Hepatocyte (in vitro differentiated cells): ENCODE measurements around the gene DUSP28. TPM values are rescaled to one million over a fixed set of nuclear protein-coding genes. Genes with fewer than 3 reads are reported as not detected.

Experiments
- DNase-seq: peaks from one replicate; pipeline ENCODE4 v3.0.0-alpha.2; 2016; ENCODE audit warnings: low spot score
- H2AFZ ChIP-seq: fragments of 200-600 bp; sonication (generic); 2 replicates; pipeline ENCODE4 v1.6.0; 2016; ENCODE audit warnings: antibody characterized with exemption, mild to moderate bottlenecking
- H3K27ac ChIP-seq: fragments of 200-600 bp; sonication (generic); 2 replicates; pipeline ENCODE4 v1.5.1; 2016; ENCODE audit warnings: mild to moderate bottlenecking
- H3K27me3 ChIP-seq: fragments of 200-600 bp; sonication (generic); 2 replicates; pipeline ENCODE4 v1.6.1; 2016
- H3K36me3 ChIP-seq: fragments of 200-600 bp; sonication (generic); replicated peaks from 2 replicates; pipeline ENCODE4 v1.5.1; 2016; ENCODE audit warnings: low read depth; ENCODE audit not compliant: insufficient read depth
- H3K4me1 ChIP-seq: fragments of 200-600 bp; sonication (generic); 2 replicates; pipeline ENCODE4 v1.5.1; 2016; ENCODE audit warnings: mild to moderate bottlenecking, moderate library complexity; ENCODE audit not compliant: insufficient read depth
- H3K4me2 ChIP-seq: fragments of 200-600 bp; sonication (generic); 2 replicates; pipeline ENCODE4 v1.6.0; 2016
- H3K4me3 ChIP-seq: fragments of 200-600 bp; sonication (generic); 2 replicates; pipeline ENCODE4 v1.5.1; 2016; ENCODE audit warnings: mild to moderate bottlenecking
- H3K79me2 ChIP-seq: fragments of 200-600 bp; sonication (generic); 2 replicates; pipeline ENCODE4 v1.6.0; 2017; ENCODE audit warnings: mild to moderate bottlenecking
- H3K9me2 ChIP-seq: fragments of 200-600 bp; sonication (generic); replicated peaks from 2 replicates; pipeline ENCODE4 v1.6.0; 2017; ENCODE audit warnings: mild to moderate bottlenecking; ENCODE audit not compliant: insufficient read depth
- H3K9me3 ChIP-seq: fragments of 200-600 bp; sonication (generic); 2 replicates; pipeline ENCODE4 v1.5.1; 2016; ENCODE audit warnings: low read depth, mild to moderate bottlenecking
- H4K20me1 ChIP-seq: fragments of 200-600 bp; sonication (generic); 2 replicates; pipeline ENCODE4 v1.6.0; 2016; ENCODE audit warnings: mild to moderate bottlenecking; ENCODE audit not compliant: insufficient read depth, poor library complexity, severe bottlenecking
- EZH2 ChIP-seq: fragments of 200-600 bp; sonication (generic); IDR thresholded peaks from 2 replicates; pipeline ENCODE4 v1.6.1; 2016; ENCODE audit warnings: antibody characterized with exemption, mild to moderate bottlenecking, borderline replicate concordance
- EZH2phosphoT487 ChIP-seq: fragments of 200-600 bp; sonication (generic); IDR thresholded peaks from one replicate; pipeline ENCODE4 v1.6.1; 2018; ENCODE audit warnings: antibody characterized with exemption, mild to moderate bottlenecking, low read depth, moderate library complexity; ENCODE audit not compliant: unreplicated experiment, severe bottlenecking
- WGBS: methylation state at CpG from one replicate; pipeline ENCODE4 v1.1.6; 2016; ENCODE audit warnings: low lambda C conversion rate; ENCODE audit errors: missing lambda C conversion rate; 5-methylcytosine and 5-hydroxymethylcytosine counted together
- polyA plus RNA-seq: library from polyadenylated mRNA; unstranded; fragments of >200 nt; fragmentation: Nextera tagmentation; extraction: Ambion mirVana; gene quantifications from 2 replicates; pipeline ENCODE4 v1.2.1, GENCODE V29; 2016
- total RNA-seq: library from RNA; depleted of rRNA; stranded (reverse); fragments of >200 nt; gene quantifications from 2 replicates; pipeline ENCODE4 v1.2.3, GENCODE V29; 2014
- TF ChIP-seq, protein P1 (sequence below): fragments of 200-600 bp; sonication (generic); IDR thresholded peaks from 2 replicates; pipeline ENCODE4 v1.5.1; 2016; ENCODE audit warnings: antibody characterized with exemption, mild to moderate bottlenecking; ENCODE audit not compliant: poor library complexity

The DUSP28 gene
- total and polyA plus RNA-seq, 2 experiments from 2014 or later = 4.6 to 6.8 TPM

- Histone ChIP-seq H3K4me3 (no peak overlapping the region), H2AFZ (no peak overlapping the region), H3K27me3 (no peaks in the 10 kb centered on the region), H3K79me2 (peaks cover 20% of the 10 kb centered on the region), H3K9me2 (no peaks in the 10 kb centered on the region), H3K4me2 (no peak overlapping the region), H3K27ac (no peak overlapping the region), H3K36me3 (no peaks in the 10 kb centered on the region), H3K9me3 (peaks cover 3% of the 10 kb centered on the region), H4K20me1 (no peaks in the 10 kb centered on the region), H3K4me1 (no peaks in the 10 kb centered on the region)
- WGBS = 0% methylated on average over 1 of the region's 1 CpG
- DNase-seq = no peak
- TF ChIP-seq EZH2phosphoT487 = no peak
- TF ChIP-seq, protein P1, sequence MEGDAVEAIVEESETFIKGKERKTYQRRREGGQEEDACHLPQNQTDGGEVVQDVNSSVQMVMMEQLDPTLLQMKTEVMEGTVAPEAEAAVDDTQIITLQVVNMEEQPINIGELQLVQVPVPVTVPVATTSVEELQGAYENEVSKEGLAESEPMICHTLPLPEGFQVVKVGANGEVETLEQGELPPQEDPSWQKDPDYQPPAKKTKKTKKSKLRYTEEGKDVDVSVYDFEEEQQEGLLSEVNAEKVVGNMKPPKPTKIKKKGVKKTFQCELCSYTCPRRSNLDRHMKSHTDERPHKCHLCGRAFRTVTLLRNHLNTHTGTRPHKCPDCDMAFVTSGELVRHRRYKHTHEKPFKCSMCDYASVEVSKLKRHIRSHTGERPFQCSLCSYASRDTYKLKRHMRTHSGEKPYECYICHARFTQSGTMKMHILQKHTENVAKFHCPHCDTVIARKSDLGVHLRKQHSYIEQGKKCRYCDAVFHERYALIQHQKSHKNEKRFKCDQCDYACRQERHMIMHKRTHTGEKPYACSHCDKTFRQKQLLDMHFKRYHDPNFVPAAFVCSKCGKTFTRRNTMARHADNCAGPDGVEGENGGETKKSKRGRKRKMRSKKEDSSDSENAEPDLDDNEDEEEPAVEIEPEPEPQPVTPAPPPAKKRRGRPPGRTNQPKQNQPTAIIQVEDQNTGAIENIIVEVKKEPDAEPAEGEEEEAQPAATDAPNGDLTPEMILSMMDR = no peak
- no peak for TF ChIP-seq EZH2
These were observed 8.3 kb upstream of the DUSP28 start for GRCh38 chr2:240551811-240552210.

DNA sequence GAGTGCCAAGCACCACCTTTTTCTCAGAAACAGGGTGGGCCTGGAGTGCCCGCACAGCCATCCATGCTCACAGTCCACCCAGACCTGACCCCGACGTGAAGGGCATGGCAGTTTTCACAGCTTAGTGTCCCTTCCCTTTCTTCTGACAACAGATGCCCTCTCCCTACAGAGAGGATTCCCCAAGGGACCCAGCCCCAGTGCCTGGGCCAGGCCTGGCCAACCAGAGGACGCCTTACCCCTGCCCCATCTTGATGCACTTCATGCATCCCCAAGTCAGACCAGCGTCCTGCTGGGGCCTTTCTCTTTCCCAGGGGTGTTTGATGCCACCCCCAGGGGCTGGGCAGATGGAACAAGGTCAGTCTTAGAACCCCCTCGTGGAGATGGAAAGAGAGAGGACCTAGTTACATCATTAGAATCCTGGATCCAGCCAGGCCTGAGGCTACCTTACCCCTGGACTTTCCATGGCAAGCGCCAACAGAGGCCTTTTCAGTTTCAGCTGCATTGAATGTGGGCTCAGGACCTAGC is 6.1 kb upstream of the DUSP28 start:
- Histone ChIP-seq H3K36me3 (no peaks in the 10 kb centered on the region), H3K4me2 (no peak overlapping the region), H3K27ac (no peak overlapping the region), H4K20me1 (peaks cover 12% of the 10 kb centered on the region), H2AFZ (no peak overlapping the region), H3K9me2 (no peaks in the 10 kb centered on the region), H3K4me1 (peaks cover 12% of the 10 kb centered on the region), H3K9me3 (peaks cover 3% of the 10 kb centered on the region), H3K27me3 (no peaks in the 10 kb centered on the region), H3K4me3 (no peak overlapping the region), H3K79me2 (peaks cover 42% of the 10 kb centered on the region)
- DNase-seq = no peak
- TF ChIP-seq EZH2 (no peak), EZH2phosphoT487 (no peak)
- TF ChIP-seq, protein P1 = no peak
- 90% methylated on average over 7 of the region's 7 CpGs for WGBS

- TF ChIP-seq EZH2phosphoT487 (no peak), EZH2 (no peak)
- TF ChIP-seq, protein P1 = no peak
- no peak overlapping the region for H2AFZ ChIP-seq
- WGBS = 95% methylated on average over 17 of the region's 17 CpGs
- peaks cover 50% of the 10 kb centered on the region for H3K79me2 ChIP-seq
- H3K36me3 ChIP-seq = no peaks in the 10 kb centered on the region
- H3K4me2 ChIP-seq = no peak overlapping the region
- H4K20me1 ChIP-seq = peaks cover 18% of the 10 kb centered on the region
- H3K9me2 ChIP-seq = no peaks in the 10 kb centered on the region
- H3K27ac ChIP-seq = no peak overlapping the region
- H3K9me3 ChIP-seq = peaks cover 3% of the 10 kb centered on the region
- H3K27me3 ChIP-seq = no peaks in the 10 kb centered on the region
- no peak overlapping the region for H3K4me3 ChIP-seq
- no peak for DNase-seq
- peaks cover 21% of the 10 kb centered on the region for H3K4me1 ChIP-seq
These were observed 5.2 kb upstream of the DUSP28 start for GRCh38 chr2:240554767-240555493.
